Ramos (cell line): ENCODE measurements around the gene FRMD6.
"Not testable (repeated sequence)": the region's sequence is repeated elsewhere in the genome, so short reads cannot be mapped to it uniquely, and the experiment has no call there.

ENCODE experiments used
- in situ Hi-C: fragments of 300-500 bp; cut with MboI; formaldehyde crosslinking; loops from one replicate; pipeline ENCODE4 v1.14.3; 2022; ENCODE audit warnings: low sequenced_read_pairs; ENCODE audit not compliant: unreplicated experiment

Gene FRMD6

DNA sequence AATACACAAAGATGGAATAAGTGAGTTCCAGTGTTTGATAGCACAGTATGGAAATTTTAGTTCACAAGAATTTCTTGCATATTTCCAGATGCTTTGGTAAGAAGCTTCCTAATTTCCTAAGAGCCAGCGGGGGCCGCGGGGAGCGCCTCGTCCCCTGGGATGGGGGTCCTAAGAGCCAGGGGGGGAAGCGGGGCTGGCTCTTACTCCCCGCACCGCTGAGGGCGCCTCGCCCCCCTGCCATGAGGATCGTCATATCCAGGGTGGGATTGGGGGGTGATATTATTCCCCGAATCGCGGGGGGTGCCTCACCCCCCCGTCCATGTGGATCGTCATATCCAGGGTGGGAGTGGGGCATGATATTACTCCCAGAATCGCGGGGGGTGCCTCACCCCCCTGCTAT lies 108.2 kb downstream of the FRMD6 start:
- in situ Hi-C loops: no loop called here

DNA sequence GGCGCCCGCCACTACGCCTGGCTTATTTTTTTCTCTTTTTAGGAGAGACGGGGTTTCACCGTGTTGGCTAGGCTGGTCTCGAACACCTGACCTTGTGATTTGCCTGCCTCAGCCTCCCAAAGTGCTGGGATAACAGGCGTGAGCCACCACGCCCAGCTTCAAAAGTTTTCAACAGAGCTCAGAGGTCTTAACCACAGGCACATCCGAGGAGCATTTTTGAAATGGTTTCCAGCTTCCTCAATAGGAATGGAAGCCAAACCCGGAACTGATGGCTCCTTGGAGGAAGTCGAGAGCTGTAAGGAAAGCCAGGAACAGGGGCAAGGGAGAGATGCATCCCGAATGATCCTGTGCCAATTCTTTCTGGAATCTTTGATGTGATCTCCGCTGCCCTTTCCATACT lies 114.0 kb downstream of the FRMD6 start:
- in situ Hi-C loops: not testable (repeated sequence)

DNA sequence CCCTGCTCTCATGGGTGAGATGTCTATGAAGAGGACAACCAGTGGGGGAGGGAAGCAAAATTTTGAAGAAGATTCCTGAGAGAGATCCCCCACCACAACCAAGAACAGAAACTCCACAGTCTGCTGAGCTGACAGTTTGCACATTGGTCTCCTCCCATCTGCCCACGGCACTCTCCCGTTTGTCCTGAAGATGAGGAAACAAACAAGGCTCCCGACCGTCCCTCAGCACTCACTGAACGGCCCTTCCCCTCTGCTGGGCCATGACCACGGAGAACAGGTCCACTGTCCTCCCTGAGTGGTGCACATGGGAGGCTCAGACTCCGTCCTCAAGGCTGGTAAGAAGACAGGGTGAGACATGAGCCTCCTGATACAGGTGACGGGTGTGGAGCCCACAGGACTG lies 114.9 kb downstream of the FRMD6 start:
- in situ Hi-C loops: not testable (repeated sequence)

DNA sequence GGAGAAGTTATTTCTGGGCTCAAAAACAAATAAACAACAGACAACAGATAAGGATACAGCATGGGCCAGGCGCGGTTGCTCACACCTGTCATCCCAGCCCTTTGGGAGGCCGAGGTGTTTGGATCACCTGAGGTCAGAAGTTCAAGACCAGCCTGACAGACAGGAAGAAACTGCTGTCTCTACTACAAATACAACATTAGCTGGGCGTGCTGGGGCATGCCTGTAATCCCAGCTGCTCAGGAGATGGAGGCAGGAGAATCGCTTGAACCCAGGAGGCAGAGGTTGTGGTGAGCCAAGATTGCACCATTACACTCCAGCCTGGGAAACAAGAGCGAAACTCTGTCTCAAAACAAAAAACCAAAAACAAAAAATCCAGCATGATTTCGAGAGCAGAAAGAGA lies 117.6 kb downstream of the FRMD6 start:
- in situ Hi-C loops: not testable (repeated sequence)

DNA sequence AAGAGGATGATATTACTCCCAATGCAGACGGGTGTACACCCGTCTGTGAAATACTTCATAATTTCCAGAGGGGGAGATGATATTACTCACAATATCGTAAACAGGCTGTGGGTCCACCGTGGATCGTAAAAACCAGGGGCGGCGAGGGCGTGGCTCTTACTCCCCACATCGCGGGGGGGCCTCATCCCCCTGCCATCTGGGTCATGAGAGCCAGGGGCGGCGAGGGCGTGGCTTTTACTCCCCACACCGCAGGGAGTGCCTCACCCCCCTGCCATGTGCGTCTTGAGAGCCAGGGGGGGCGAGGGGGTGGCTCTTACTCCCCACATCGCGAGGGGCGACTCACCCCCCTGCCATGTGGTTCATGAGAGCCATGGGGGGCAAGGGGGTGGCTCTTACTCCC lies 122.5 kb downstream of the FRMD6 start:
- in situ Hi-C loops: no loop called here

- in situ Hi-C loops: loop anchor here (25.0 kb wide), 1 partner anchor 414 kb away; no protein-coding TSS in a partner anchor
Measured at GRCh38 chr14:51776102-51776894, 124.6 kb downstream of the FRMD6 start.

DNA sequence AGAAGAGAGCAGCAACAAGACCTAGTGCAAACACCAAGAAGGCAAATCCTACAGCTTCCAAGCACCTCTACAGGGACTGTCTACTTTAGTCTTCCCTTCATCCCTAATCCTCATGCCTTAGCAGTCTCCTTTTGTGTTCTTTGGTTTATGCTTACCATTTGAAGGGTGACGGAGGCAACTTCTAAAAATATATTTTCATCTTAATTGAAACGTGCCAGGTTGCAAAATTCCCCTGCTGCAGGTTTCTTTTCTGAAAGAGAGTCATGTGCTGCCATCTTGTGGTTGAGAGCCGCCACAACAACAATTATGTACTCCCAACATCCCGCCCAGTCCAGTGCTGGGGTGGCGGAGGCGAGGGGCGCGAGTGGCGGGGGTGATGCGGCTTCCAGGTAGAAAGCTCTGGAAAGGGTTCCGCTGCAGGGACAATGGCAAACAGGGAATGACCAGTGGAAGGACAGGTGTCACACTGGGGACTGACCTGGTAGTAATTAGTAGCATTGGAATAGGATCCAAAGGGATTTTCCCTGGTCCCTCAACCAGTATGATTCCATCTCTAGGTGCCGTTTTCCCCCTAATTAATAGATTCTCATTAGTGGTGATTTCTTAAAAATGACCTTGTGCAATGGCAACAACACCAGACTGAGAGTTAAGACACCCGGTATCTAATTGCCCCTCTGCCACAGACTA lies 128.4 kb downstream of the FRMD6 start:
- in situ Hi-C loops: loop anchor here (25.0 kb wide), 1 partner anchor 418 kb away; no protein-coding TSS in a partner anchor
